ENCODE results near the gene GOLGA5. TPM values are rescaled to one million over a fixed set of nuclear protein-coding genes. Genes with fewer than 3 reads are reported as not detected.
"Not testable (repeated sequence)": the region's sequence is repeated elsewhere in the genome, so short reads cannot be mapped to it uniquely, and the experiment has no call there.

Gene GOLGA5
- total RNA-seq, 4 donors from 2014 or later: 30.3 to 36.7 (median 33.7) TPM

- Histone ChIP-seq H3K4me1 (no peaks in the 10 kb centered on the region), H3K27me3 (no peaks in the 10 kb centered on the region), H3K9me3 (peaks cover 0 to 17% (median 0%) of the 10 kb centered on the region in 4 donors), H3K36me3 (no peaks in the 10 kb centered on the region), H3K27ac (no peak overlapping the region), H3K4me3 (no peak overlapping the region)
- no peak for TF ChIP-seq EP300 (IDR thresholded peaks at IDR 0.05)
- no peak for TF ChIP-seq CTCF (IDR thresholded peaks at IDR 0.05)
- TF ChIP-seq POLR2A (IDR thresholded peaks at IDR 0.05): no peak
- 84 to 92% methylated on average over 2 of the region's 2 CpGs for WGBS, 2 donors
- no peak for DNase-seq (ENCODE audit: low spot score in 2 of 2)
Measured at GRCh38 chr14:92850492-92850891, 56.4 kb downstream of the GOLGA5 start.

DNA sequence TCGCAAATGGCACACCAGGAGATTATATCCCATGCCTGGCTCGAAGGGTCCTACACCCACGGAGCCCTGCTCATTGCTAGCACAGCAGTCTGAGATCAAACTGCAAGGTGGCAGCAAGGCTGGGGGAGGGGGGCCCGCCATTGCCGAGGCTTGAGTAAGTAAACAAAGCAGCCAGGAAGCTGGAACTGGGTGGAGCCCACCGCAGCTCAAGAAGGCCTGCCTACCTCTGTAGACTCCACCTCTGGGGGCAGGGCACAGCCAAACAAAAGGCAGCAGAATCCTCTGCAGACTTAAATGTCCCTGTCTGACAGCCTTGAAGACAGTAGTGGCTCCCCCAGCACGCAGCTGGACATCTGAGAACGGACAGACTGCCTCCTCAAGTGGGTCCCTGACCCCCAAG is 59.0 kb downstream of the GOLGA5 start:
- WGBS, 2 donors: 82 to 84% methylated on average over 6 to 8 of the region's 8 CpGs
- not testable (repeated sequence) for H3K27me3 ChIP-seq; H3K36me3 ChIP-seq; H3K4me3 ChIP-seq; DNase-seq (ENCODE audit: low spot score in 2 of 2); H3K27ac ChIP-seq; H3K4me1 ChIP-seq
- peaks cover 0 to 17% (median 0%) of the 10 kb centered on the region in 4 donors for H3K9me3 ChIP-seq

GRCh38 chr14:92860049-92860840 is 66.1 kb downstream of the GOLGA5 start:
- no peak overlapping the region for H3K27ac ChIP-seq
- no peak for DNase-seq (ENCODE audit: low spot score in 2 of 2)
- no peaks in the 10 kb centered on the region for H3K9me3 ChIP-seq
- no peak for TF ChIP-seq CTCF (IDR thresholded peaks at IDR 0.05)
- TF ChIP-seq EP300 (IDR thresholded peaks at IDR 0.05): no peak
- TF ChIP-seq POLR2A (IDR thresholded peaks at IDR 0.05): no peak
- no peaks in the 10 kb centered on the region for H3K4me1 ChIP-seq
- WGBS, 2 donors: 85% methylated on average over 7 of the region's 7 CpGs
- H3K4me3 ChIP-seq: no peak overlapping the region
- H3K36me3 ChIP-seq: no peaks in the 10 kb centered on the region
- no peaks in the 10 kb centered on the region for H3K27me3 ChIP-seq

DNA sequence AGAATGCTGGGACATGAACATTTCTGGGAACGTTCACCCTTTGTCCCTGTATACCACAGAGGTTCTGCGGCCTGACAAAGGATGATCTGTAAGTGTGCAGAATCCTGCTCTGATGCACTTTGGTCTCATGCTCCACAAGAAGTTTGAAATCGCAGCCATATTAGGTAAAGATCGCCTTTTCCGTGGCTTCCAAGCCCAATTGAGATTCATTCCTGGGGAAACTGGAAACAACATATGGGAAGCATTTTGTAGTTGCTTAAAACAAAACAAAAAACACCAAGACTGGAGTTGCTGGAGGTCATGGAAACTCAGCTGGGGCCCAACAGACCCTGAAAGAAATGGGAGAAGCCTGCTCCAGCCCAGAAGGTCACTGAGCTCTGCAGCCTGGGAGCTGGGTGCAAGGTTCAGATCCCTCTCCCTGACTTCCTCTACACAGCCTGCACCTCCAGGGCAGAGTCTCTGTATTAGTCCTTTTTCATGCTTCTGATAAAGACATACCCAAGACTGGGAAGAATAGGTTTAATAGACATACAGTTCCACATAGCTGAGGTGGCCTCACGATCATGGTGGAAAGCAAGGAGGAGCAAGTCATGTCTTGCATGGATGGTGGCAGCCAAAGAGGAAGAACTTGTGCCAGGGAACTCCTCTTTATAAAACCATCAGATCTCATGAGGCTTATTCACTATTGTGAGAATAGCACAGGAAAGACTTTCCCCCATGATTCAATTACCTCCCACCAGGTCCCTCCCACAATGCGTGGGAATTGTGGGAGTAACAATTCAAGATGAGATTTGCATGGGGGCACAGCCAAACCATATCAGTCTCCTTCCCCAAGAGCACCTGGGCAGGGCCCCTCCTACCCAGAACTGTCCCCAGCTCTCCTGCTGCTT is 68.0 kb downstream of the GOLGA5 start:
- Histone ChIP-seq H3K4me1 (no peaks in the 10 kb centered on the region), H3K27me3 (no peaks in the 10 kb centered on the region), H3K27ac (no peak overlapping the region), H3K36me3 (no peaks in the 10 kb centered on the region), H3K9me3 (peaks cover 0 to 14% (median 0%) of the 10 kb centered on the region in 4 donors), H3K4me3 (no peak overlapping the region)
- no peak for TF ChIP-seq EP300 (IDR thresholded peaks at IDR 0.05)
- no peak for TF ChIP-seq POLR2A (IDR thresholded peaks at IDR 0.05)
- no peak for TF ChIP-seq CTCF (IDR thresholded peaks at IDR 0.05)
- DNase-seq (ENCODE audit: low spot score in 2 of 2): no peak
- 68 to 83% methylated on average over 7 of the region's 7 CpGs for WGBS, 2 donors

DNA sequence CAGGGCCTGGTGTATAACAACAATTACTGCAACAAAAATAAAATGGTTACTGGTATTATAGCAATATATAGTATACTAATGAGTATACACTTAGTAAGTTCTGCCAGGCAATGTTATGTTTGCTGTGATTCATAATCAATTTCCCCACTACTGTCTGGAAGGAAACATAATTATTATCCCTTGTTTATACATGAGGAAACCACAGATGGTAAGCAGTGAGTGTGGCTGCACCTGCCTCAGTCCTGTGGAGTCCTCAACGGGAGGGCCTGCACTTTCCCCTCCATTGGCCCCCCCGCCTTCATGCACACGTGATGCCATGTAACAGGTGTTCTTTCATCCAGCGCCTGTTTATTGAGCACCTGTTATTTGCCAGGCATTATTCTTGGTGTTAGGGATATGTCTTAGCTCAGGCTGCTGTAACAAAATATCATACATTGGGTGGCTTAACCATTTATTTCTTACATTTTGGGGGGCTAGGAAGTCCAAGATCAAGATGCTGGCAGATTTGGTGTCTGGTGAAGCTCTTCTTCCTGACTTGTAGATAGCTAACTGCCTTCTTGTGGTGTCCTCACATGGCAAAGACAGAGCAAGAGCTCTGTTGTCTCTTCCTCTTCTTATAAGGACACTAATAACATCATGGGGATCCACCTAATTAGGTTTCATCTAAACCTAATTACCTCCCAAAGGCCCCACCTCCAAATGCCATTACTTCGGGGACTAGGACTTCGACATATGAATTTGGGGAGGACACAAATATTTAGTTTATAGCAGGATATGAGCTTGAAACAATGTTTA is 69.4 kb downstream of the GOLGA5 start:
- no peaks in the 10 kb centered on the region for H3K27me3 ChIP-seq
- no peak overlapping the region for H3K4me3 ChIP-seq
- TF ChIP-seq EP300 (IDR thresholded peaks at IDR 0.05): no peak
- no peak for TF ChIP-seq POLR2A (IDR thresholded peaks at IDR 0.05)
- TF ChIP-seq CTCF (IDR thresholded peaks at IDR 0.05): no peak
- H3K4me1 ChIP-seq: no peaks in the 10 kb centered on the region
- no peaks in the 10 kb centered on the region for H3K36me3 ChIP-seq
- H3K9me3 ChIP-seq: peaks cover 0 to 14% (median 0%) of the 10 kb centered on the region in 4 donors
- no peak overlapping the region for H3K27ac ChIP-seq
- 71 to 79% methylated on average over 6 of the region's 6 CpGs for WGBS, 2 donors
- DNase-seq (ENCODE audit: low spot score in 2 of 2): no peak

Measured in tibial nerve (tissue), 4 donors.